H1 (cell line): ENCODE results near the gene CBARP. TPM values are rescaled to one million over a fixed set of nuclear protein-coding genes. Genes with fewer than 3 reads are reported as not detected.
A peak's percentile ranks its signal among the peaks of the same experiment; 100 is the strongest.

Experiments used
- CTCF ChIA-PET: fragments of 300-600 bp; sonication (Branson Sonifier 250); formaldehyde crosslinking; loops from one replicate; lab custom pipeline; 2021; ENCODE audit not compliant: partially characterized antibody; lab: Charles Lee
- POLR2A ChIA-PET: fragments of 300-600 bp; sonication (Branson Sonifier 250); formaldehyde crosslinking; loops from one replicate; lab custom pipeline; 2021; ENCODE audit warnings: inconsistent platforms; ENCODE audit not compliant: partially characterized antibody; lab: Charles Lee
- DNase-seq, 2 experiments: peaks; one replicate each; pipeline versions ENCODE4 v3.0.0 to v3.0.0-alpha.2; 2010 to 2022; ENCODE audit warnings: low spot score in 2 of 2, low read depth in 1 of 2, mixed read lengths in 1 of 2
- FAIRE-seq: peaks from 2 replicates; lab custom pipeline; 2011; peaks lifted over from hg19 to GRCh38; lab: Jason Lieb, UNC
- H2AFZ ChIP-seq: 2 replicates; pipeline ENCODE4 v1.8.1; 2012; ENCODE audit warnings: low read length, inconsistent platforms
- H2AK5ac ChIP-seq: 2 replicates; pipeline ENCODE4 v1.6.1; 2013; ENCODE audit warnings: low read depth, low read length
- H2BK120ac ChIP-seq: replicated peaks from 2 replicates; pipeline ENCODE3; 2013; ENCODE audit warnings: low read depth, low read length, inconsistent platforms
- H2BK12ac ChIP-seq: 2 replicates; pipeline ENCODE4 v1.6.1; 2013; ENCODE audit warnings: low read depth, low read length
- H2BK15ac ChIP-seq: 2 replicates; pipeline ENCODE4 v1.6.1; 2013; ENCODE audit warnings: low read length
- H2BK20ac ChIP-seq: 2 replicates; pipeline ENCODE4 v1.6.1; 2013; ENCODE audit warnings: low read length
- H2BK5ac ChIP-seq: 2 replicates; pipeline ENCODE4 v1.6.1; 2013; ENCODE audit warnings: low read depth, low read length
- H3K14ac ChIP-seq: 2 replicates; pipeline ENCODE4 v1.6.1; 2013; ENCODE audit warnings: inconsistent platforms; ENCODE audit not compliant: insufficient read length
- H3K18ac ChIP-seq: 2 replicates; pipeline ENCODE4 v1.6.1; 2013; ENCODE audit warnings: low read length; ENCODE audit errors: extremely low read depth
- H3K23ac ChIP-seq: 2 replicates; pipeline ENCODE4 v1.6.1; 2013; ENCODE audit warnings: inconsistent platforms; ENCODE audit not compliant: insufficient read length
- H3K23me2 ChIP-seq: 2 replicates; pipeline ENCODE4 v1.6.1; 2013; ENCODE audit warnings: low read depth, low read length
- H3K27ac ChIP-seq: 2 replicates; pipeline ENCODE4 v1.6.1; 2011; ENCODE audit warnings: low read depth, low read length, inconsistent platforms
- H3K27me3 ChIP-seq, 4 experiments: replicated peaks in 1 of 4; 1 replicate in 1 of 4; 2 replicates in 3 of 4; pipeline versions ENCODE4 v1.6.1 to v1.8.1; 2011 to 2013; ENCODE audit warnings: low read length in 3 of 4, mild to moderate bottlenecking in 3 of 4, inconsistent platforms in 2 of 4, mixed read lengths in 2 of 4, moderate library complexity in 1 of 4; ENCODE audit not compliant: control insufficient read depth in 3 of 4, insufficient read depth in 3 of 4; ENCODE audit errors: extremely low read depth in 1 of 4
- H3K36me3 ChIP-seq, 4 experiments: 2 replicates each; pipeline versions ENCODE4 v1.6.1 to v1.8.1; 2011 to 2013; ENCODE audit warnings: mild to moderate bottlenecking in 4 of 4, low read length in 3 of 4, moderate library complexity in 2 of 4, control low read depth in 1 of 4, inconsistent platforms in 1 of 4; ENCODE audit not compliant: insufficient read depth in 4 of 4, control insufficient read depth in 2 of 4
- H3K4ac ChIP-seq: replicated peaks from 2 replicates; pipeline ENCODE3; 2013; ENCODE audit warnings: low read length, low read depth, mixed read lengths, inconsistent platforms; ENCODE audit not compliant: insufficient read length
- H3K4me1 ChIP-seq, 4 experiments: replicated peaks in 1 of 4; 1 replicate in 1 of 4; 2 replicates in 3 of 4; pipeline versions ENCODE4 v1.6.1 to v1.8.1; 2011 to 2013; ENCODE audit warnings: low read length in 3 of 4, inconsistent platforms in 2 of 4, mixed read lengths in 1 of 4; ENCODE audit not compliant: insufficient read depth in 4 of 4, control insufficient read depth in 3 of 4
- H3K4me2 ChIP-seq, 2 experiments: 2 replicates each; pipeline versions ENCODE4 v1.6.1 to v1.8.1; 2011 to 2013; ENCODE audit warnings: low read depth in 2 of 2, low read length in 2 of 2, control low read depth in 1 of 2, inconsistent platforms in 1 of 2, mild to moderate bottlenecking in 1 of 2; ENCODE audit not compliant: insufficient read depth in 1 of 2
- H3K4me3 ChIP-seq, 4 experiments: fragments of 200-600, 300-600 bp in 1 of 4; sonication (generic), shearing (Covaris generic), sonication (Bioruptor Twin) in 1 of 4; 2 replicates each; pipeline versions ENCODE4 v1.5.1 to v1.8.1; 2011 to 2016; ENCODE audit warnings: low read length in 4 of 4, low read depth in 3 of 4, control low read depth in 2 of 4, inconsistent platforms in 2 of 4, mild to moderate bottlenecking in 2 of 4, mixed read lengths in 1 of 4, moderate library complexity in 1 of 4; ENCODE audit not compliant: insufficient read depth in 2 of 4; ENCODE audit errors: extremely low read depth in 1 of 4
- H3K56ac ChIP-seq: replicated peaks from 2 replicates; pipeline ENCODE3; 2013; ENCODE audit warnings: low read depth, mild to moderate bottlenecking, mixed read lengths, low read length, inconsistent platforms; ENCODE audit not compliant: insufficient read length
- H3K79me1 ChIP-seq: 2 replicates; pipeline ENCODE4 v1.6.1; 2013; ENCODE audit warnings: low read depth, low read length, control low read depth
- H3K79me2 ChIP-seq, 2 experiments: 2 replicates each; pipeline versions ENCODE4 v1.6.1 to v1.8.1; 2012 to 2013; ENCODE audit warnings: low read length in 2 of 2, mild to moderate bottlenecking in 2 of 2, inconsistent platforms in 1 of 2; ENCODE audit not compliant: insufficient read depth in 2 of 2, control insufficient read depth in 1 of 2
- H3K9ac ChIP-seq, 4 experiments: replicated peaks in 1 of 4; 1 replicate in 1 of 4; 2 replicates in 3 of 4; pipeline versions ENCODE4 v1.6.1 to v1.8.1; 2011 to 2013; ENCODE audit warnings: low read depth in 3 of 4, low read length in 3 of 4, control low read depth in 2 of 4, mild to moderate bottlenecking in 2 of 4, moderate library complexity in 2 of 4, inconsistent platforms in 1 of 4; ENCODE audit errors: extremely low read depth in 1 of 4
- H3K9me3 ChIP-seq, 2 experiments: 2 replicates each; pipeline versions ENCODE4 v1.6.1 to v1.8.1; 2012 to 2013; ENCODE audit warnings: mild to moderate bottlenecking in 2 of 2, moderate library complexity in 2 of 2, control low read depth in 1 of 2, inconsistent platforms in 1 of 2, low read depth in 1 of 2, low read length in 1 of 2, mixed read lengths in 1 of 2; ENCODE audit not compliant: insufficient read depth in 2 of 2
- H4K20me1 ChIP-seq, 2 experiments: replicated peaks in 1 of 2; 2 replicates each; pipeline versions ENCODE3 to v1.8.1; 2011 to 2013; ENCODE audit warnings: inconsistent platforms in 2 of 2, low read length in 2 of 2, mild to moderate bottlenecking in 1 of 2; ENCODE audit not compliant: insufficient read depth in 2 of 2, control insufficient read depth in 1 of 2
- H4K5ac ChIP-seq: 2 replicates; pipeline ENCODE4 v1.6.1; 2013; ENCODE audit warnings: low read length, low read depth, mixed read lengths, inconsistent platforms; ENCODE audit not compliant: insufficient read length
- H4K8ac ChIP-seq: 2 replicates; pipeline ENCODE4 v1.8.0; 2013; ENCODE audit warnings: mild to moderate bottlenecking, moderate library complexity, low read length, inconsistent platforms; ENCODE audit not compliant: insufficient read depth; ENCODE audit errors: extremely low read depth
- H4K91ac ChIP-seq: replicated peaks from 2 replicates; pipeline ENCODE3; 2013; ENCODE audit warnings: low read length, mixed read lengths, inconsistent platforms; ENCODE audit not compliant: insufficient read length
- CEBPB ChIP-seq: IDR thresholded peaks from 2 replicates; pipeline ENCODE4 v1.6.1; 2012; ENCODE audit warnings: low read depth, low read length
- CHD1 ChIP-seq: IDR thresholded peaks from 2 replicates; pipeline ENCODE4 v1.6.1; 2012; ENCODE audit warnings: low read depth, low read length, improper control_type of control experiment
- RAD21 ChIP-seq, 2 experiments: IDR thresholded peaks in 1 of 2; conservative IDR thresholded peaks in 1 of 2; 2 replicates each; pipeline ENCODE4 v1.6.1; 2011; ENCODE audit warnings: low read depth in 2 of 2, low read length in 2 of 2, improper control_type of control experiment in 1 of 2, inconsistent platforms in 1 of 2, mild to moderate bottlenecking in 1 of 2, moderate library complexity in 1 of 2
- SIRT6 ChIP-seq: IDR thresholded peaks from one replicate; pipeline ENCODE4 v1.7.1; 2012; ENCODE audit warnings: low read length, inconsistent platforms
- WGBS, 2 experiments: shearing (Covaris generic) in 1 of 2; methylation state at CpG; one replicate each; pipeline versions ENCODE4 v1.1.6 to v1.1.7; 2013 to 2015; ENCODE audit warnings: low lambda C conversion rate in 2 of 2, mixed read lengths in 2 of 2, inconsistent platforms in 1 of 2, low coverage in 1 of 2, missing lambda C conversion rate in 1 of 2; ENCODE audit not compliant: insufficient replicate concordance in 2 of 2, insufficient coverage in 1 of 2, insufficient read length in 1 of 2; ENCODE audit errors: extremely low coverage in 1 of 2, missing lambda C conversion rate in 1 of 2; 5-methylcytosine and 5-hydroxymethylcytosine counted together
- polyA plus RNA-seq, 7 experiments: library from polyadenylated mRNA; depleted of rRNA in 3 of 7; stranded (reverse) in 5 of 7; unstranded in 2 of 7; fragments of >200 nt in 5 of 7; fragments of 200-250 nt in 2 of 7; gene quantifications; 1 replicate in 5 of 7; 2 replicates in 1 of 7; 4 replicates in 1 of 7; pipeline versions ENCODE4 v1.2.1 to v1.2.3, GENCODE V29; 2011 to 2013; ENCODE audit warnings: missing spikeins in 2 of 7, mixed read lengths in 2 of 7
- total RNA-seq: library from RNA; stranded (reverse); fragmentation: NEBNext Ultra II Directional; extraction: Animal tissue kit (Norgen Biotek cat#: 25700); gene quantifications from 2 replicates; pipeline ENCODE4 v1.2.1, GENCODE V29; 2021
- TF ChIP-seq, protein P1 (sequence below): IDR thresholded peaks from 2 replicates; pipeline ENCODE4 v1.6.1; 2012; ENCODE audit warnings: low read length, inconsistent platforms

Gene CBARP
- total and polyA plus RNA-seq, 2 of the 8 experiments (the other 6 are each of a cell fraction or from before 2014, with no cell fraction given), result 4.9 to 14.7 TPM

DNA sequence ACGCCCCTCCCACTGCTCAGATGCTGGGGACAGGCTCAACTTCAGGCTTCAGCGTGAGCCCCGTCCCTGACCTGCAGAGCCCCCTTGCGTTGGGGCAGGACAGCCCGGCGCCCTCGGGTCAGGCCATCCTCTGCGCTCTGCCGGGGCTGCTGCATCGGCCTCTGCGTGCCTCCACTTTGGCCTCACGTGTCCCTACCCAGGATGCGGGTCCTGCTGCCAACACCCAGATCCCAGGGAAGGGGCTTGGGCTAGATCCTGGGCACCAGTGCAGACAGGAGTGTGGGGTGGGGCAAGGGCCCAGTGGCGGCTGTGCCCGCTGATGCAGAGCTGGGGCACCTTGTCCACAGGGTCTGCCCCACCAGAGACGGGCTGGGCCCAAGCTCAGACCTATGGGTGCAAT is 13.0 kb downstream of the CBARP start:
- H3K4me1 ChIP-seq, result no peaks in the 10 kb centered on the region; a peak in 1 of 7 replicates
- no peaks in the 10 kb centered on the region for H3K27me3 ChIP-seq
- no peak overlapping the region for H3K14ac ChIP-seq
- no peak overlapping the region for H3K9ac ChIP-seq
- H3K4me2 ChIP-seq, result no peak overlapping the region
- H3K4me3 ChIP-seq, result no peak overlapping the region
- no peak overlapping the region for H2AFZ ChIP-seq
- no peaks in the 10 kb centered on the region; the same call in 1 of the 2 replicates for H3K79me1 ChIP-seq
- TF ChIP-seq SIRT6 (no peak), RAD21 (IDR thresholded peaks at IDR 0.05 in 1 of 2, conservative IDR thresholded peaks at IDR 0.05 in 1 of 2; ENCODE audit: low read depth in 2 of 2, low read length in 2 of 2) (no peak), CEBPB (no peak), CHD1 (no peak)
- TF ChIP-seq, protein P1, sequence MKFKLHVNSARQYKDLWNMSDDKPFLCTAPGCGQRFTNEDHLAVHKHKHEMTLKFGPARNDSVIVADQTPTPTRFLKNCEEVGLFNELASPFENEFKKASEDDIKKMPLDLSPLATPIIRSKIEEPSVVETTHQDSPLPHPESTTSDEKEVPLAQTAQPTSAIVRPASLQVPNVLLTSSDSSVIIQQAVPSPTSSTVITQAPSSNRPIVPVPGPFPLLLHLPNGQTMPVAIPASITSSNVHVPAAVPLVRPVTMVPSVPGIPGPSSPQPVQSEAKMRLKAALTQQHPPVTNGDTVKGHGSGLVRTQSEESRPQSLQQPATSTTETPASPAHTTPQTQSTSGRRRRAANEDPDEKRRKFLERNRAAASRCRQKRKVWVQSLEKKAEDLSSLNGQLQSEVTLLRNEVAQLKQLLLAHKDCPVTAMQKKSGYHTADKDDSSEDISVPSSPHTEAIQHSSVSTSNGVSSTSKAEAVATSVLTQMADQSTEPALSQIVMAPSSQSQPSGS, result no peak
- TF ChIP-seq, all 59 proteins: peak for 0
- H3K9me3 ChIP-seq, result no peaks in the 10 kb centered on the region
- POLR2A ChIA-PET, result interaction anchor here (0.9 to 1.4 kb wide), 3 partner anchors 10 to 198 kb away, joined by 3 to 6 read pairs (median 3); partner anchors contain the start of gene CNN2
- H3K27ac ChIP-seq, result no peak overlapping the region
- no peak overlapping the region for H2AK5ac ChIP-seq
- DNase-seq (no peak), FAIRE-seq (no peak)
- H4K5ac ChIP-seq, result no peak overlapping the region
- H3K18ac ChIP-seq, result no peak overlapping the region
- CTCF ChIA-PET, result interaction anchor here (0.8 to 2.0 kb wide), 9 partner anchors 7 to 196 kb away, joined by 3 to 14 read pairs (median 4); partner anchors contain the start of gene CBARP
- H3K79me2 ChIP-seq, result no peaks in the 10 kb centered on the region
- no peak overlapping the region for H2BK120ac ChIP-seq
- H3K56ac ChIP-seq, result no peak overlapping the region
- WGBS, 2 experiments, result 94% methylated on average over 16 of the region's 16 CpGs; no CpG with 5 or more reads in 1 of the 2 experiments
- no peak overlapping the region for H4K91ac ChIP-seq
- peaks cover 0 to 73% (median 2%) of the 10 kb centered on the region in 4 experiments; a peak in 4 of 8 replicates for H3K36me3 ChIP-seq
- H3K4ac ChIP-seq, result no peak overlapping the region
- peak overlapping the region; percentile 35; the same call in 1 of the 2 replicates for H4K8ac ChIP-seq
- H2BK20ac ChIP-seq, result no peak overlapping the region
- H2BK15ac ChIP-seq, result no peak overlapping the region
- no peak overlapping the region for H2BK5ac ChIP-seq
- H3K23me2 ChIP-seq, result no peaks in the 10 kb centered on the region
- H4K20me1 ChIP-seq, result peaks cover 13 to 22% of the 10 kb centered on the region in 2 experiments
- H2BK12ac ChIP-seq, result no peak overlapping the region
- H3K23ac ChIP-seq, result no peak overlapping the region
